Left renal pelvis (tissue), 4 donors: ENCODE results near the gene TMEM14B. TPM values are rescaled to one million over a fixed set of nuclear protein-coding genes. Genes with fewer than 3 reads are reported as not detected.
"Not testable (repeated sequence)": the region's sequence is repeated elsewhere in the genome, so short reads cannot be mapped to it uniquely, and the experiment has no call there.

ENCODE experiments used
- DNase-seq, 4 donors: peaks; one replicate each; pipeline ENCODE4 v3.0.0-alpha.2; 2013; ENCODE audit warnings: low read depth in 4 of 4, low spot score in 3 of 4
- polyA plus RNA-seq, 4 donors: library from polyadenylated mRNA; unstranded; fragments of 120-200 nt; gene quantifications; one replicate each; pipeline ENCODE4 v1.2.1, GENCODE V29; 2013; ENCODE audit not compliant: insufficient read length in 4 of 4

Gene TMEM14B
- polyA plus RNA-seq = 100 to 1,000 TPM in 1 of 4 donors, 10 to 100 TPM in 3; 75.1 to 109 (median 95.8) TPM

- peak; percentile 92 to 95 (median 94) for DNase-seq
Measured at GRCh38 chr6:10747251-10747972, at the start of gene TMEM14B. Gene TMEM14B, plus strand, starts transcription at chr6:10747805. Its CDS starts 1,441 bp downstream, at chr6:10749246.

GRCh38 chr6:10713962-10714361 lies 33.6 kb upstream of the TMEM14B start:
- no peak for DNase-seq

GRCh38 chr6:10719296-10719963 lies 28.2 kb upstream of the TMEM14B start:
- DNase-seq = no peak

- no peak for DNase-seq
Measured at GRCh38 chr6:10719964-10720264, 27.7 kb upstream of the TMEM14B start.

- DNase-seq = no peak
Measured at GRCh38 chr6:10720265-10720959, 27.2 kb upstream of the TMEM14B start.

- DNase-seq = not testable (repeated sequence)
Measured at GRCh38 chr6:10720960-10721849, 26.4 kb upstream of the TMEM14B start.

- DNase-seq = no peak
Measured at GRCh38 chr6:10721850-10722569, 25.6 kb upstream of the TMEM14B start.

GRCh38 chr6:10722570-10722819 lies 25.1 kb upstream of the TMEM14B start:
- DNase-seq = no peak

GRCh38 chr6:10722820-10723566 lies 24.6 kb upstream of the TMEM14B start, which contains the start of gene TMEM14C:
Gene TMEM14C, plus strand, starts transcription at chr6:10723070. Its CDS starts 1,544 bp downstream, at chr6:10724614.
- peak; percentile 94 to 95 (median 95) for DNase-seq

- no peak for DNase-seq
Measured at GRCh38 chr6:10723567-10723881, 24.1 kb upstream of the TMEM14B start.

GRCh38 chr6:10725044-10725443 lies 22.6 kb upstream of the TMEM14B start:
- DNase-seq = no peak

- DNase-seq = no peak
Measured at GRCh38 chr6:10725716-10726115, 21.9 kb upstream of the TMEM14B start.

GRCh38 chr6:10730254-10730653 lies 17.4 kb upstream of the TMEM14B start:
- DNase-seq = no peak

GRCh38 chr6:10733151-10733715 lies 14.4 kb upstream of the TMEM14B start:
- DNase-seq = no peak

- no peak for DNase-seq
Measured at GRCh38 chr6:10733863-10734262, 13.7 kb upstream of the TMEM14B start.

- no peak for DNase-seq
Measured at GRCh38 chr6:10736731-10737130, 10.9 kb upstream of the TMEM14B start.

GRCh38 chr6:10740061-10740460 lies 7.5 kb upstream of the TMEM14B start:
- no peak for DNase-seq

- DNase-seq = not testable (repeated sequence)
Measured at GRCh38 chr6:10741643-10742042, 6.0 kb upstream of the TMEM14B start.

- no peak for DNase-seq
Measured at GRCh38 chr6:10742251-10742650, 5.4 kb upstream of the TMEM14B start.
